Motor neuron (in vitro differentiated cells): ENCODE data around the gene CRTAP. TPM values are rescaled to one million over a fixed set of nuclear protein-coding genes. Genes with fewer than 3 reads are reported as not detected.
"Not testable (repeated sequence)": the region's sequence is repeated elsewhere in the genome, so short reads cannot be mapped to it uniquely, and the experiment has no call there.

Source experiments
- ATAC-seq, 8 experiments: fragments of 200-7000 bp; cut with Tn5 transposase; replicated peaks in 6 of 8; 2 replicates each; pipeline ENCODE4 v1.8.0; 2021; ENCODE audit warnings: mild to moderate bottlenecking in 8 of 8, moderate library complexity in 8 of 8
- H3K27ac ChIP-seq, 2 donors: fragments of 250-450 bp; sonication (Bioruptor Pico); 2 replicates each; pipeline ENCODE4 v1.9.0; 2021; ENCODE audit warnings: antibody characterized with exemption in 2 of 2, mild to moderate bottlenecking in 2 of 2, moderate library complexity in 1 of 2
- H3K4me1 ChIP-seq, 2 donors: fragments of 250-450 bp; sonication (Bioruptor Pico); replicated peaks in 1 of 2; 2 replicates each; pipeline ENCODE4 v1.6.1; 2021; ENCODE audit warnings: antibody characterized with exemption in 2 of 2, mild to moderate bottlenecking in 2 of 2, moderate library complexity in 1 of 2
- H3K4me3 ChIP-seq, 5 donors: fragments of 250-450 bp; sonication (Bioruptor Pico); 2 replicates each; pipeline ENCODE4 v1.9.0; 2021; ENCODE audit warnings: antibody characterized with exemption in 5 of 5, mild to moderate bottlenecking in 5 of 5, moderate library complexity in 4 of 5
- WGBS, 10 experiments: fragments of 450-650 bp; shearing (Covaris generic); methylation state at CpG; one replicate each; pipeline ENCODE4 v1.0.0; 2022; 5-methylcytosine and 5-hydroxymethylcytosine counted together
- in situ Hi-C, 9 experiments: fragments of 400-800 bp; cut with MboI; loops; one replicate each; pipeline ENCODE4 v1.15.0; 2021; ENCODE audit warnings: low sequenced_read_pairs in 9 of 9, low pct_unique_long_range_greater_than_20kb in 2 of 9; ENCODE audit not compliant: unreplicated experiment in 9 of 9
- total RNA-seq, 8 experiments: library from RNA; unstranded; fragments of 300-600 nt; gene quantifications; 2 replicates each; pipeline versions ENCODE4 v1.2.3 to v1.2.4, GENCODE V29; 2022

Gene CRTAP
- 100 to 1,000 TPM in 3 of 8 experiments, 10 to 100 TPM in 5; 14.2 to 197 (median 36.2) TPM for total RNA-seq

DNA sequence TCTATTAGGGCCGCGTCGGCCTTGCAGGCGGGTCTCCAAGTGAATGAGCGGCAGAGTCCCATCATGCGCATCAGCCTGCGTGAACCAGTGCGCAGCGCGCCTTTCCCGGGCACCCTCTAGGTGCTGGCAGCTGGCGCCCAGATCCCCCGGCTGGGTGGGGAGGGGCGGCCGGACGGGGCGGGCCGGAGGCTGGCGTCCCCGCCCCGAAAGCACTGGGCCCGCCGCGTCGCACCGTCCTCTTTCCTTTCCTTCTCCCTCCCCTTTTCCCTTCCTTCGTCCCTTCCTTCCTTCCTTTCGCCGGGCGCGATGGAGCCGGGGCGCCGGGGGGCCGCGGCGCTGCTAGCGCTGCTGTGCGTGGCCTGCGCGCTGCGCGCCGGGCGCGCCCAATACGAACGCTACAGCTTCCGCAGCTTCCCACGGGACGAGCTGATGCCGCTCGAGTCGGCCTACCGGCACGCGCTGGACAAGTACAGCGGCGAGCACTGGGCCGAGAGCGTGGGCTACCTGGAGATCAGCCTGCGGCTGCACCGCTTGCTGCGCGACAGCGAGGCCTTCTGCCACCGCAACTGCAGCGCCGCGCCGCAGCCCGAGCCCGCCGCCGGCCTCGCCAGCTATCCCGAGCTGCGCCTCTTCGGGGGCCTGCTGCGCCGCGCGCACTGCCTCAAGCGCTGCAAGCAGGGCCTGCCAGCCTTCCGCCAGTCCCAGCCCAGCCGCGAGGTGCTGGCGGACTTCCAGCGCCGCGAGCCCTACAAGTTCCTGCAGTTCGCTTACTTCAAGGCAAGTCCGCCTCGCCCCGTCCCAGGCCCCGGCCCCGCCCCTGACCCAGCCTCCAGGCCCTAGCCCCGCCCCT lies at the start of gene CRTAP:
CRTAP (plus strand) TSS at position 243 of the 850 bp plus-strand sequence; CDS start at position 307, 64 bp downstream.
- Histone ChIP-seq H3K4me1 (peaks cover 3 to 5% of the 10 kb centered on the region in 2 donors), H3K4me3 (peak within 1 kb of the TSS; percentile 51 to 66 (median 54)), H3K27ac (peak within 1 kb of the TSS; percentile 71 to 82)
- in situ Hi-C loops: no loop called here
- 0 to 20% (median 0%) methylated on average over 3 to 16 of the region's 98 CpGs; no CpG with 5 or more reads in 5 of the 10 experiments for WGBS, 10 experiments
- ATAC-seq: peak; percentile 73 to 89 (median 78)

GRCh38 chr3:33064929-33065328 lies 48.9 kb upstream of the CRTAP start:
- WGBS, 10 experiments: 94 to 100% (median 100%) methylated on average over 1 to 2 of the region's 2 CpGs; no CpG with 5 or more reads in 6 of the 10 experiments
- Histone ChIP-seq H3K4me3 (no peak overlapping the region), H3K27ac (no peak overlapping the region), H3K4me1 (peaks cover 0 to 2% of the 10 kb centered on the region in 2 donors)
- ATAC-seq: no peak
- in situ Hi-C loops: no loop called here

DNA sequence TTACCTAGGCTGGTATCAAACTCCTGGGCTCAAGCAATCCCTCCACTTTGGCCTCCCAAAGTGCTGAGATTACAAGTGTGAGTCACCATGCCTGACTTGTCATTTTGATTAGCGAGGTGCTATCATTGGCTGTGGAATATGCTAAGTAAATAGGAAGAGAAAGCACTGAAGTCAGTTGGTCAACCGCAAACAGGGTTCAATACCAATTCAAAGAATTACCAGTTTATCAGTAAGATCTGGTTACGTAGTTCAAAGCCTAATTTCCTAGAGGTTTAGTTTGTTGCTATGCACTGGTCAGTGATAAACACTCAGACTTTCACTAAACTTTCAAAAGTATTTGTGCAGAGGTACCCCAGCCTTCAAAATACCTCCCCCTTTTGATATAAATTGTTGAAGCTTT lies 46.3 kb upstream of the CRTAP start:
- Histone ChIP-seq H3K4me1 (peaks cover 0 to 2% of the 10 kb centered on the region in 2 donors), H3K4me3 (no peak overlapping the region), H3K27ac (no peak overlapping the region)
- ATAC-seq: no peak
- whole genome bisulfite sequencing, 10 experiments: 57 to 100% (median 100%) methylated on average over 1 to 3 of the region's 3 CpGs; no CpG with 5 or more reads in 3 of the 10 experiments
- in situ Hi-C loops: no loop called here

- 0 to 71% (median 51%) methylated on average over 1 to 3 of the region's 3 CpGs; no CpG with 5 or more reads in 3 of the 10 experiments for whole genome bisulfite sequencing, 10 experiments
These were observed 44.0 kb upstream of the CRTAP start for GRCh38 chr3:33069862-33070261.

GRCh38 chr3:33071181-33071580 lies 42.6 kb upstream of the CRTAP start:
- in situ Hi-C loops: no loop called here
- no peak for ATAC-seq
- no peak overlapping the region for H3K27ac ChIP-seq
- WGBS, 10 experiments: 90 to 100% (median 98%) methylated on average over 1 to 4 of the region's 4 CpGs; no CpG with 5 or more reads in 2 of the 10 experiments
- no peak overlapping the region for H3K4me3 ChIP-seq
- peaks cover 0 to 2% of the 10 kb centered on the region in 2 donors for H3K4me1 ChIP-seq

More at GRCh38 chr3:33069862-33070261, 44.0 kb upstream of the CRTAP start:
- H3K4me3 ChIP-seq, in situ Hi-C loops, H3K4me1 ChIP-seq, H3K27ac ChIP-seq: not testable (repeated sequence)
- peak in 6 of 8 experiments; percentile 34 to 95 (median 56) for ATAC-seq

GRCh38 chr3:33071946-33072345 lies 41.9 kb upstream of the CRTAP start:
- Histone ChIP-seq H3K4me1 (peaks cover 0 to 2% of the 10 kb centered on the region in 2 donors), H3K4me3 (no peak overlapping the region), H3K27ac (no peak overlapping the region)
- in situ Hi-C loops: no loop called here
- ATAC-seq: no peak
- 80 to 100% (median 100%) methylated on average over 1 of the region's 1 CpG; no CpG with 5 or more reads in 2 of the 10 experiments for WGBS, 10 experiments

- Histone ChIP-seq H3K4me1 (peaks cover 0 to 2% of the 10 kb centered on the region in 2 donors), H3K4me3 (no peak overlapping the region), H3K27ac (no peak overlapping the region)
- peak in 4 of 8 experiments; percentile 29 to 84 (median 64) for ATAC-seq
- in situ Hi-C loops: no loop called here
- 11 to 100% (median 58%) methylated on average over 2 to 10 of the region's 13 CpGs; no CpG with 5 or more reads in 1 of the 10 experiments for WGBS, 10 experiments
These were observed 39.4 kb upstream of the CRTAP start for GRCh38 chr3:33074217-33075067.

GRCh38 chr3:33075995-33076394 lies 37.8 kb upstream of the CRTAP start:
- peak in 2 of 8 experiments; percentile 88 to 97 for ATAC-seq
- in situ Hi-C loops: no loop called here
- H3K4me3 ChIP-seq: no peak overlapping the region
- 14 to 100% (median 98%) methylated on average over 1 to 4 of the region's 6 CpGs; no CpG with 5 or more reads in 2 of the 10 experiments for WGBS, 10 experiments
- H3K27ac ChIP-seq: no peak overlapping the region
- H3K4me1 ChIP-seq: no peaks in the 10 kb centered on the region

DNA sequence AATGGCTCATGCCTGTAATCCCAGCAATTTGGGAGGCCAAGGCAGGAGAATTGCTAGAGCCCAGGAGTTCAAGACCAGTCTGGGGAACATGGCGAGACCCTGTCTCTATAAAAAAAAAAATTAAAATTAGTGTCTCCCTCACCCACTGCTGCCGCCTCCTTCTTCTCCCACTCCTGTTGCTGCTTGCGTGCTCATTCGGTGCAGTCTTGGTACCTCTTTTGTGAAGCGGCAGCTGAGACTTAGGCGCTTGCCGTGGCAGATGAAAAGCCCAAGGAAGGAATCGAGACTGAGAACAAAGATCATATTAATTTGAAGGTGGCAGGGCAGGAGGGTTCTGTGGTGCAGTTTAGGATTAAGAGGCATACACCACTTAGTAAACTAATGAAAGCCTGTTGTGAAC lies 36.9 kb upstream of the CRTAP start:
- WGBS, 10 experiments: 88 to 100% (median 99%) methylated on average over 1 to 7 of the region's 8 CpGs
- no peak for ATAC-seq
- H3K4me3 ChIP-seq: no peak overlapping the region
- H3K4me1 ChIP-seq: no peaks in the 10 kb centered on the region
- in situ Hi-C loops: no loop called here
- no peak overlapping the region for H3K27ac ChIP-seq

- WGBS, 10 experiments: 94 to 100% (median 100%) methylated on average over 1 to 2 of the region's 2 CpGs; no CpG with 5 or more reads in 1 of the 10 experiments
- H3K27ac ChIP-seq: no peak overlapping the region
- no peaks in the 10 kb centered on the region for H3K4me1 ChIP-seq
- H3K4me3 ChIP-seq: no peak overlapping the region
- in situ Hi-C loops: no loop called here
- no peak for ATAC-seq
These were observed 35.8 kb upstream of the CRTAP start for GRCh38 chr3:33077976-33078375.

DNA sequence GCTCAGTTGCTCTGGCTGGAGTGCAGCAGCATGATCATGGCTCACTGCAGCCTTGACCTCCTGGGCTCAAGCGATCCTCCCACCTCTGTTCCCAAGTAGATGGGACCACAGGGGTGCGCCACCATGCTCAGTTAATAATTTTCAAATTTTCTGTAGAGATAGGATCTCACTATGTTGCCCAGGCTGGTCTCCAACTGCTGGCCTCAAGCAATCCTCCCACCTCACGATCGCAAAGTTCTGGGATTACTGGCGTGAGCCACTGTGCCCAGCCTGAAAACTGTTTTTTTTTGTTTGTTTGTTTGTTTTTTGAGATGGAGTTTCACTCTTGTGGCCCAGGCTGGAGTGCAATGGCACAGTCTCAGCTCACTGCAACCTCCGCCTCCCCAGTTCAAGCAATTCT lies 34.0 kb upstream of the CRTAP start:
- H3K4me1 ChIP-seq, H3K4me3 ChIP-seq, H3K27ac ChIP-seq, ATAC-seq, in situ Hi-C loops: not testable (repeated sequence)
- 60 to 100% (median 90%) methylated on average over 1 to 5 of the region's 6 CpGs; no CpG with 5 or more reads in 3 of the 10 experiments for WGBS, 10 experiments

GRCh38 chr3:33081812-33082211 lies 32.0 kb upstream of the CRTAP start:
- in situ Hi-C loops: no loop called here
- ATAC-seq: no peak
- no peak overlapping the region for H3K27ac ChIP-seq
- no peak overlapping the region for H3K4me3 ChIP-seq
- peaks cover 0 to 6% of the 10 kb centered on the region in 2 donors for H3K4me1 ChIP-seq

GRCh38 chr3:33083958-33084357 lies 29.9 kb upstream of the CRTAP start:
- no peak overlapping the region for H3K27ac ChIP-seq
- ATAC-seq: peak in 1 of 8 experiments; percentile 32
- in situ Hi-C loops: no loop called here
- WGBS, 10 experiments: 43 to 100% (median 60%) methylated on average over 1 to 2 of the region's 2 CpGs; no CpG with 5 or more reads in 5 of the 10 experiments
- H3K4me1 ChIP-seq: peaks cover 0 to 6% of the 10 kb centered on the region in 2 donors
- H3K4me3 ChIP-seq: no peak overlapping the region
